ENCODE measurements around the gene FOXQ1.

DNA sequence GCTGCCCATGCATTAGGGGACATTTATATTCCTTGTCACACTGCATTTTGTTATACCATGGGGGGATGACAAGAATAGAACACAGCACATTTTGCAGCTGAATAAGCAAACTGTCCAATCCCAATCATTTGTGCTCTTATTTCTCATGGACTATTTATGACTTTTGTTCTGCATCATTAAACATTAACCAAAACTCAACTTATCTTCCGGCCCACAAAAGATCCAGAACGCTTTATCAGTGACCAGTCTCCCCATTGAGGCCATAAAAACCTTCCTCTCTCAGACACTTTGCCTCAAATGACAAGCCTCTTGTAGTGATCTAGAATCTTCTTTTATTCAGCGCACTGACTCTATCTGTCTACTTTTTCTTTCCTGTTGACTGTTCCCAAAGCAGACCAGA lies 28.4 kb upstream of the FOXQ1 start:
- TF ChIP-seq, protein P1, sequence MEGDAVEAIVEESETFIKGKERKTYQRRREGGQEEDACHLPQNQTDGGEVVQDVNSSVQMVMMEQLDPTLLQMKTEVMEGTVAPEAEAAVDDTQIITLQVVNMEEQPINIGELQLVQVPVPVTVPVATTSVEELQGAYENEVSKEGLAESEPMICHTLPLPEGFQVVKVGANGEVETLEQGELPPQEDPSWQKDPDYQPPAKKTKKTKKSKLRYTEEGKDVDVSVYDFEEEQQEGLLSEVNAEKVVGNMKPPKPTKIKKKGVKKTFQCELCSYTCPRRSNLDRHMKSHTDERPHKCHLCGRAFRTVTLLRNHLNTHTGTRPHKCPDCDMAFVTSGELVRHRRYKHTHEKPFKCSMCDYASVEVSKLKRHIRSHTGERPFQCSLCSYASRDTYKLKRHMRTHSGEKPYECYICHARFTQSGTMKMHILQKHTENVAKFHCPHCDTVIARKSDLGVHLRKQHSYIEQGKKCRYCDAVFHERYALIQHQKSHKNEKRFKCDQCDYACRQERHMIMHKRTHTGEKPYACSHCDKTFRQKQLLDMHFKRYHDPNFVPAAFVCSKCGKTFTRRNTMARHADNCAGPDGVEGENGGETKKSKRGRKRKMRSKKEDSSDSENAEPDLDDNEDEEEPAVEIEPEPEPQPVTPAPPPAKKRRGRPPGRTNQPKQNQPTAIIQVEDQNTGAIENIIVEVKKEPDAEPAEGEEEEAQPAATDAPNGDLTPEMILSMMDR (IDR thresholded peaks at IDR 0.05), result no peak
- TF ChIP-seq EZH2 (IDR thresholded peaks at IDR 0.05) (no peak), EZH2phosphoT487 (IDR thresholded peaks at IDR 0.05) (no peak)
